SH-SY5Y (cell line): ENCODE data around the gene DSCAM.

ENCODE experiments used
- GATA2 ChIP-seq: IDR thresholded peaks from 2 replicates; pipeline ENCODE4 v1.6.1; 2011; ENCODE audit warnings: mild to moderate bottlenecking, low read depth, low read length
- GATA3 ChIP-seq: IDR thresholded peaks from 2 replicates; pipeline ENCODE4 v1.6.1; 2011; ENCODE audit warnings: low read depth, mild to moderate bottlenecking, low read length, moderate library complexity

DNA sequence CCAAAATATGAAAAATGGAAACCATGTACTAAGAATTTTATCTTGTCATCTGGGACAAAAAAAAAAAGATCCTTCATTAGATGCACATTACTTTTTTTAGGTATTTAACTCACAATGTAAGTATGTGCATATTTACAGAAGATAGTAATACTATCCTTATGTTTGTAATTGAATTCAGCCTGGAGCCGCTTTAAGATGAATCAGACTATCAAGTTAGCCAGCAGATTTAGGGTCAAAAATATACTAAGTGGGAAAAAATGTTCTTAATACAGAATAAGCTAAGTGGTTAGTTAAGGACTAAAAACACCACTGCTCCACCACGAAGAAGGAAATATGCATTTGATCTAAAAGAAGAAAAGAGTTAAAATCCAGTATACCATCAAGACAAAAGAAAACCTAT, 49.1 kb downstream of the DSCAM start:
- no peak for TF ChIP-seq GATA2
- no peak for TF ChIP-seq GATA3
